ENCODE results near the gene USP40.
A peak's percentile ranks its signal among the peaks of the same experiment; 100 is the strongest.

The USP40 gene

GRCh38 chr2:233450864-233451575 is 115.6 kb downstream of the USP40 start:
- TF ChIP-seq, protein P1, sequence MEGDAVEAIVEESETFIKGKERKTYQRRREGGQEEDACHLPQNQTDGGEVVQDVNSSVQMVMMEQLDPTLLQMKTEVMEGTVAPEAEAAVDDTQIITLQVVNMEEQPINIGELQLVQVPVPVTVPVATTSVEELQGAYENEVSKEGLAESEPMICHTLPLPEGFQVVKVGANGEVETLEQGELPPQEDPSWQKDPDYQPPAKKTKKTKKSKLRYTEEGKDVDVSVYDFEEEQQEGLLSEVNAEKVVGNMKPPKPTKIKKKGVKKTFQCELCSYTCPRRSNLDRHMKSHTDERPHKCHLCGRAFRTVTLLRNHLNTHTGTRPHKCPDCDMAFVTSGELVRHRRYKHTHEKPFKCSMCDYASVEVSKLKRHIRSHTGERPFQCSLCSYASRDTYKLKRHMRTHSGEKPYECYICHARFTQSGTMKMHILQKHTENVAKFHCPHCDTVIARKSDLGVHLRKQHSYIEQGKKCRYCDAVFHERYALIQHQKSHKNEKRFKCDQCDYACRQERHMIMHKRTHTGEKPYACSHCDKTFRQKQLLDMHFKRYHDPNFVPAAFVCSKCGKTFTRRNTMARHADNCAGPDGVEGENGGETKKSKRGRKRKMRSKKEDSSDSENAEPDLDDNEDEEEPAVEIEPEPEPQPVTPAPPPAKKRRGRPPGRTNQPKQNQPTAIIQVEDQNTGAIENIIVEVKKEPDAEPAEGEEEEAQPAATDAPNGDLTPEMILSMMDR (IDR thresholded peaks at IDR 0.05; ENCODE audit: insufficient read depth, low read depth, low read length, missing control alignments), result no peak
- no peak overlapping the region for H3K4me3 ChIP-seq (ENCODE audit: low read depth, low read length)
- no peak for DNase-seq (ENCODE audit: low read depth)

DNA sequence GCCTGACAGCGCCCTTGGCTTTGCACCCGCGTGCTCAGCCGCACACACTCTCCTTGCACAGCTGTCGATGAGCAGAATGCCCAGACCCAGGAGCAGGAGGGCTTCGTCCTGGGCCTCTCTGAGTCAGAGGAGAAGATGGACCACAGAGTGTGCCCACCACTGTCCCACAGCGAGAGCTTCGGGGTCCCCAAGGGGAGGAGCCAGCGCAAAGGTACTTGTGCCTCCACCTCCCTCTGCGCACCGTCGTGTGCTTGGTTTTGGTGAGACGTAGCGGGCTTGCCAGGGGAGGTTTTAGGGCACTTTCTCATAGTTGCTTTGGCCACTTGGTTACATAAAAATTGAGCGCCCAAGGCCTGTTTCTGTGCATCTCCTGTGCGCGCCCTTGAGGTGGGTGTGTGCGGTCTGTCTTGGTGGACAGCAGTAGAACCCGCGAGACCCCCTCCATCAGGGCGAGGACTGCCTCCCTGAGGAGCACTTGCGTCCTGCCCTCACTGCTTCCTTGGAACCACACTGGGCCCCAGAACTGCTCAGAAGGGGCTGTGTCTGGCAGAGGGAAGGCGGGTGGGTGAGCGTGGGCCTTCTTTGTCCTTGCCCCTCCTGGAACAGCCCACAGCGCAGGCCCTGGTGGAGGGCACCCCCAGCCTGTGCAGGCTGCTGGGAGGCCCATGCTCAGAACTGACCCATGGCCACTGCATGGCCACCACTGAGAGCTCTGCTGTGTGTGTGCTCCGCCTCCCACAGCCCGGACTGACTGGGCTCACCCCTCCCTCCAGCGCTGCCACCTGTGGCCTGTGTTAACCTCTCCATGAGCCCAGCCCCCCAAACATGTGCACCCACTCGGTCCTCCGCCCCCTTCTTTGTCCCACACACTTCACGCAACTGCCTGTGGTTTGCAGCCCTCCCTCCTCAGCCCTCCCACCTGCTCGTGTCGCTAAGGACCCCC is 116.4 kb downstream of the USP40 start:
- no peak for DNase-seq (ENCODE audit: low read depth)
- TF ChIP-seq, protein P1 (IDR thresholded peaks at IDR 0.05; ENCODE audit: insufficient read depth, low read depth, low read length, missing control alignments), result no peak
- H3K4me3 ChIP-seq (ENCODE audit: low read depth, low read length), result no peak overlapping the region

GRCh38 chr2:233449081-233449901 is 117.3 kb downstream of the USP40 start:
- no peak overlapping the region for H3K4me3 ChIP-seq (ENCODE audit: low read depth, low read length)
- TF ChIP-seq, protein P1 (IDR thresholded peaks at IDR 0.05; ENCODE audit: insufficient read depth, low read depth, low read length, missing control alignments), result no peak
- DNase-seq (ENCODE audit: low read depth), result no peak

DNA sequence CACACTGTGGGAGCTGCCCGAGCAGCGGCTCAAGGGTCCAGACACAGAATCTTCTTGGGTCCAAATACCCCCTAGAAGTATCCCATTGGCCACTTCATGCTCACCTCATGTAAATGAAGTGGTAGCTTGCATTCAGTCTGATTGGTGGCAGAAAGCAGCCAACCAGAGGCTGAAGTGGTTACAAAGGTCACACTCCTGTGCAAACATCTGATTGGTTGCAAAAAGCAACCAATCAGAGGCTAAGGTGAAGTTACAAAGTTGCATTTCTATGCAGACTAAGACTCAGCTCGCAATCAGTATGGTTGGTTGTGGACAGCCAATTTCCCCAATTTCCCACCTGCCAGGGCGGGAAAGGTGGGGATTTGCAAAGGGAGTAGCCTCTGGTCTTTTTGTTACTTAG is 118.0 kb downstream of the USP40 start:
- TF ChIP-seq, protein P1 (IDR thresholded peaks at IDR 0.05; ENCODE audit: insufficient read depth, low read depth, low read length, missing control alignments), result no peak
- H3K4me3 ChIP-seq (ENCODE audit: low read depth, low read length), result no peak overlapping the region
- DNase-seq (ENCODE audit: low read depth), result no peak

DNA sequence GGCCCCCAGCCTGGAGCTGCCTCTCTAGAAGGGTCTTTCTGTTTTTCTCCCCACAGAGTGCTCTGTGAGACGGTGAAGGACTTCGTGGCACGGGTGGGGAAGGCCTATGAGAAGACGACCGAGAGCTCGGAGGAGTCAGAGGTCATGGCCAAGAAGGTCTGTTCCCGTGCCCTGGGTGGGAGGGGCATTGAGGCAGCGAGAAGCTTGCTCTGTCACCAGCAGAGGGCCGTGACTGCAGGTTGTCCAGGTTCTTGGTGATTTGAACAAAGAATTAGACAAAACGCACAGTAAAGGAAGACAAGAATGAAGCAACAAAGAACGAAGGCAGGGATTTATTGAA is 118.4 kb downstream of the USP40 start:
- TF ChIP-seq, protein P1 (IDR thresholded peaks at IDR 0.05; ENCODE audit: insufficient read depth, low read depth, low read length, missing control alignments), result peak; percentile 15
- no peak overlapping the region for H3K4me3 ChIP-seq (ENCODE audit: low read depth, low read length)
- peak; percentile 29 for DNase-seq (ENCODE audit: low read depth)

DNA sequence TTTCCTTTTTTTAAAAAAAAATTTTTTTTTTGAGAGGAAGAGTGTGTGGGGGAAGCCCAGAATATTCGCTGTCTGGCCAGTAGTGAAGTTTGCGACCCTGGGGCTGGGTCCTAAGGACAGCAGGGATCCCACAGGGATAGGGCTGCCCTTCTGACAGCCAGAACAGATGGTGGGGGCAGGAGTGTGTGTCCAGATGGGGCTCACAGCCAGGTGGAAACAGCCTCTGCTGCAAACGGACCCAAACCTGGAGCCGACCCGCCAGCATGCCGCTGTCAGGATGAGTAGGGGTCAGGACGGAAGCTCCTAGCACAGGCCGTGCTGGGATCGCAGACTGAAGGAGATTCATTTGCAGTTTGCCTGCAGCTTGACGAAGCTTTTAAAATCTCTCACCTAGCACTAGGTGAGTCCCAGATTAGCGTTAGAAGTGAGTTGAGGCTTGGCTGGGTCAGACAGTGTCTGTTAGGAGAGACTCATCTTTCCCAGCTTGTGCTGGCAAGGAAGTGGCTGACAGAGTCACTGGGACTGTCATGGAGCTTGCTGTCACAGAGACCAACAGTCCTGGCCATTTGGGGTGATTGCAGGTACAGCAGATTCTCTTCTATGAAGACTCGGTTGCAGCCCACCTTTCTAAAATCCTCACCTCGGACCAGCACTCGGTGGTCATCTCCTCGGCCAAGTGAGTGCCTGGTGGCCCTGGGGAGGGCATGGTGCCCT is 118.9 kb downstream of the USP40 start:
- no peak for DNase-seq (ENCODE audit: low read depth)
- TF ChIP-seq, protein P1 (IDR thresholded peaks at IDR 0.05; ENCODE audit: insufficient read depth, low read depth, low read length, missing control alignments), result no peak
- no peak overlapping the region for H3K4me3 ChIP-seq (ENCODE audit: low read depth, low read length)
